Ovary (tissue), 9 donors: ENCODE measurements around the gene CLDND2. TPM values are rescaled to one million over a fixed set of nuclear protein-coding genes. Genes with fewer than 3 reads are reported as not detected.

Experiments
- DNase-seq, 5 donors: peaks; one replicate each; pipeline ENCODE4 v3.0.0-alpha.2; 2019 to 2020
- H3K27ac ChIP-seq, 2 donors: fragments of 200-600 bp; one replicate each; pipeline versions ENCODE4 v1.5.1 to v1.8.0; 2019 to 2022
- H3K27me3 ChIP-seq: fragments of 200-600 bp; one replicate; pipeline ENCODE4 v1.8.0; 2022
- H3K36me3 ChIP-seq: fragments of 200-600 bp; sonication (generic); one replicate; pipeline ENCODE4 v1.5.1; 2019
- H3K4me1 ChIP-seq: one replicate; pipeline ENCODE4 v1.8.1; 2013; ENCODE audit warnings: mild to moderate bottlenecking, moderate library complexity; ENCODE audit not compliant: insufficient read depth
- H3K4me3 ChIP-seq: fragments of 200-600 bp; sonication (generic); one replicate; pipeline ENCODE4 v1.5.1; 2017
- H3K9me3 ChIP-seq, 2 donors: fragments of 200-600 bp in 1 of 2; sonication (generic) in 1 of 2; one replicate each; pipeline versions ENCODE4 v1.5.1 to v1.8.1; 2013 to 2019; ENCODE audit warnings: mild to moderate bottlenecking in 1 of 2, moderate library complexity in 1 of 2
- EP300 ChIP-seq: sonication (generic); formaldehyde crosslinking; IDR thresholded peaks from one replicate; pipeline ENCODE4 v1.6.1; 2017; ENCODE audit warnings: antibody characterized with exemption
- POLR2A ChIP-seq: fragments of 450-650 bp; IDR thresholded peaks from one replicate; pipeline ENCODE4 v1.6.1; 2017; ENCODE audit warnings: antibody characterized with exemption, mild to moderate bottlenecking, moderate library complexity
- WGBS, 3 donors: extraction: QIAGEN DNeasy Blood & Tissue Kit in 1 of 3; methylation state at CpG; one replicate each; pipeline versions ENCODE4 v1.1.5 to v1.1.7; 2013 to 2017; 5-methylcytosine and 5-hydroxymethylcytosine counted together
- intact Hi-C, 4 donors: fragments of 100-400 bp; cut with DNase I; formaldehyde crosslinking; loops; one replicate each; pipeline versions ENCODE4 v1.11.0 to v1.15.1; 2022 to 2023
- polyA plus RNA-seq, 2 donors: library from polyadenylated mRNA; stranded (reverse); fragments of 200-250 nt in 1 of 2; fragments of 350-450 nt in 1 of 2; fragmentation: Illumina TruSeq in 1 of 2; extraction: RNeasy Lipid Tissue Mini Kit (QIAGEN cat#74804) in 1 of 2; gene quantifications; one replicate each; pipeline ENCODE4 v1.2.3, GENCODE V29; 2013 to 2014
- total RNA-seq, 7 donors: library from RNA; depleted of rRNA in 2 of 7; stranded (reverse); fragments of >200 nt in 2 of 7; fragmentation: NEBNext Ultra II Directional in 3 of 7; extraction: Animal tissue kit (Norgen Biotek cat#: 25700) in 3 of 7; gene quantifications; one replicate each; pipeline versions ENCODE4 v1.1.0 to v1.2.4, GENCODE V29; 2016 to 2023
- TF ChIP-seq, protein P1 (sequence below), 3 donors: fragments of 450-650 bp in 2 of 3; fragments of 200-600 bp in 1 of 3; IDR thresholded peaks; one replicate each; pipeline versions ENCODE4 v1.5.1 to v1.8.0; 2016 to 2022; ENCODE audit warnings: antibody characterized with exemption in 3 of 3, mild to moderate bottlenecking in 1 of 3
- donor health status: DM: no; HTN: no; CAD: no; lungs with moderate emphysema.
- donor health status: DM: no; HTN: no; CAD: no.
- donor health status: Bipolar disorder and iron deficiency.
- donor health status: DM: yes; HTN: yes; CAD: no.
- donor health status: DM: no; HTN: no; CAD: no.
- donor health status: DM: yes; HTN: yes; CAD: no.

The CLDND2 gene
- total and polyA plus RNA-seq, 9 donors: 0.59 to 1.9 (median 1.4) TPM; not detected in 4

- Histone ChIP-seq H3K4me1 (no peaks in the 10 kb centered on the region), H3K9me3 (no peaks in the 10 kb centered on the region), H3K4me3 (no peak overlapping the region), H3K27ac (no peak overlapping the region), H3K27me3 (no peaks in the 10 kb centered on the region), H3K36me3 (no peaks in the 10 kb centered on the region)
- intact Hi-C loops: no loop called here
- 73 to 93% (median 88%) methylated on average over 4 of the region's 4 CpGs for WGBS, 3 donors
- no peak for TF ChIP-seq POLR2A
- TF ChIP-seq EP300: no peak
- TF ChIP-seq, protein P1, sequence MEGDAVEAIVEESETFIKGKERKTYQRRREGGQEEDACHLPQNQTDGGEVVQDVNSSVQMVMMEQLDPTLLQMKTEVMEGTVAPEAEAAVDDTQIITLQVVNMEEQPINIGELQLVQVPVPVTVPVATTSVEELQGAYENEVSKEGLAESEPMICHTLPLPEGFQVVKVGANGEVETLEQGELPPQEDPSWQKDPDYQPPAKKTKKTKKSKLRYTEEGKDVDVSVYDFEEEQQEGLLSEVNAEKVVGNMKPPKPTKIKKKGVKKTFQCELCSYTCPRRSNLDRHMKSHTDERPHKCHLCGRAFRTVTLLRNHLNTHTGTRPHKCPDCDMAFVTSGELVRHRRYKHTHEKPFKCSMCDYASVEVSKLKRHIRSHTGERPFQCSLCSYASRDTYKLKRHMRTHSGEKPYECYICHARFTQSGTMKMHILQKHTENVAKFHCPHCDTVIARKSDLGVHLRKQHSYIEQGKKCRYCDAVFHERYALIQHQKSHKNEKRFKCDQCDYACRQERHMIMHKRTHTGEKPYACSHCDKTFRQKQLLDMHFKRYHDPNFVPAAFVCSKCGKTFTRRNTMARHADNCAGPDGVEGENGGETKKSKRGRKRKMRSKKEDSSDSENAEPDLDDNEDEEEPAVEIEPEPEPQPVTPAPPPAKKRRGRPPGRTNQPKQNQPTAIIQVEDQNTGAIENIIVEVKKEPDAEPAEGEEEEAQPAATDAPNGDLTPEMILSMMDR (IDR thresholded peaks at IDR 0.05): no peak
- no peak for DNase-seq
Observed at GRCh38 chr19:51359294-51359693, 9.5 kb downstream of the CLDND2 start.

GRCh38 chr19:51357952-51358351 lies 10.9 kb downstream of the CLDND2 start:
- intact Hi-C loops: no loop called here
- no peak for DNase-seq
- Histone ChIP-seq H3K4me3 (no peak overlapping the region), H3K27me3 (no peaks in the 10 kb centered on the region), H3K4me1 (no peaks in the 10 kb centered on the region), H3K27ac (no peak overlapping the region), H3K9me3 (no peaks in the 10 kb centered on the region), H3K36me3 (no peaks in the 10 kb centered on the region)
- WGBS, 3 donors: 87 to 90% (median 88%) methylated on average over 7 of the region's 7 CpGs
- TF ChIP-seq POLR2A: no peak
- no peak for TF ChIP-seq EP300
- TF ChIP-seq, protein P1 (IDR thresholded peaks at IDR 0.05): no peak

DNA sequence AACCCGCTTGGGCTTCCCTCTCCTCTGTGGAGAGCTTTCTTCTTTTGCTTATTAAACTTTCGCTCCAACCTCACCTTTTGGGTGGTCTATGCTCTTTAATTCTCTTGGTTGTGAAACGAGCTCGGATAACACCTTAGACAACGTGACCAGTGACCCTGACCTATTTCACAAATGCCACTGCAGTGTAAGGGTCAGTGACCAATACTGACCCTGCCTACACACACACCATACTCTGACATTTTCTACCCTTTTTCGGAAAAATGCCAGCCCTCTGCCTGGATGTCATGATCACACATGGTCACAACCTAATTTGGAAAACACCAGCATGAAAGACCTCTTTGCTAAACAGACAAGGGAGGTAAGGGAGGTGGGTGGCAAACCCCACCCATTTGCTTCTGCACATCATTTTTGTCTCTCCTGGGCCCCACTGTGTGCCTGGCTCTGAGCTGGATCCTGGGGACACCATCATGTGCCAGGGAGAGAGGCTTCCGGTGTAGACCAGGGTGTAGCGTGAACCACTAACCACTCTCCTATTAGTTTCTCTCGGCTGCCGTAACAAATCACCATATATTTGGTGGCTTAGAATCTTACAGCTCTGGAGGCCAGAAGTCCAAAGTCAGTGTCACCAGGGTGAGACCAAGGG lies 12.5 kb downstream of the CLDND2 start:
- WGBS, 3 donors: 95 to 98% (median 97%) methylated on average over 10 of the region's 10 CpGs
- intact Hi-C loops: no loop called here
- no peak for DNase-seq

GRCh38 chr19:51354742-51355148 lies 14.1 kb downstream of the CLDND2 start:
- TF ChIP-seq EP300 (no peak), POLR2A (no peak)
- TF ChIP-seq, protein P1 (IDR thresholded peaks at IDR 0.05): no peak
- Histone ChIP-seq H3K4me3 (no peak overlapping the region), H3K27me3 (no peaks in the 10 kb centered on the region), H3K9me3 (no peaks in the 10 kb centered on the region), H3K27ac (no peak overlapping the region), H3K4me1 (no peaks in the 10 kb centered on the region), H3K36me3 (no peaks in the 10 kb centered on the region)
- intact Hi-C loops: no loop called here
- no peak for DNase-seq
- 40 to 50% (median 41%) methylated on average over 8 of the region's 8 CpGs for WGBS, 3 donors

More for the DNA sequence above, 12.5 kb downstream of the CLDND2 start:
- Histone ChIP-seq H3K9me3 (no peaks in the 10 kb centered on the region), H3K4me1 (no peaks in the 10 kb centered on the region), H3K27me3 (no peaks in the 10 kb centered on the region), H3K4me3 (no peak overlapping the region), H3K27ac (no peak overlapping the region), H3K36me3 (no peaks in the 10 kb centered on the region)
- TF ChIP-seq, protein P1 (IDR thresholded peaks at IDR 0.05): no peak
- TF ChIP-seq POLR2A: no peak
- TF ChIP-seq EP300: no peak
